HEK293T (cell line): ENCODE measurements around the gene IER3.

ENCODE experiments used
- ARNT ChIP-seq: fragments of 450-650 bp; IDR thresholded peaks from 2 replicates; pipeline ENCODE4 v1.6.1; 2017; ENCODE audit warnings: mild to moderate bottlenecking
- BHLHE40 ChIP-seq: fragments of 450-650 bp; IDR thresholded peaks from 2 replicates; pipeline ENCODE4 v1.6.1; 2016; ENCODE audit warnings: mild to moderate bottlenecking, moderate library complexity, borderline replicate concordance
- ELF4 ChIP-seq: fragments of 450-650 bp; IDR thresholded peaks from 2 replicates; pipeline ENCODE4 v1.6.1; 2017; ENCODE audit warnings: antibody characterized with exemption
- FOXA1 ChIP-seq: fragments of 450-650 bp; IDR thresholded peaks from 2 replicates; pipeline ENCODE4 v1.6.1; 2016; ENCODE audit warnings: mild to moderate bottlenecking
- FOXK2 ChIP-seq: fragments of 450-650 bp; IDR thresholded peaks from 2 replicates; pipeline ENCODE4 v1.6.1; 2016; ENCODE audit warnings: mild to moderate bottlenecking
- FOXM1 ChIP-seq: fragments of 450-650 bp; IDR thresholded peaks from 2 replicates; pipeline ENCODE4 v1.6.1; 2017; ENCODE audit warnings: mild to moderate bottlenecking, borderline replicate concordance
- HDGF ChIP-seq: fragments of 450-650 bp; IDR thresholded peaks from 2 replicates; pipeline ENCODE4 v1.6.1; 2017; ENCODE audit warnings: antibody characterized with exemption, borderline replicate concordance
- NFRKB ChIP-seq: fragments of 450-650 bp; IDR thresholded peaks from 2 replicates; pipeline ENCODE4 v1.6.1; 2016; ENCODE audit warnings: mild to moderate bottlenecking, moderate library complexity
- SP1 ChIP-seq: fragments of 450-650 bp; IDR thresholded peaks from 2 replicates; pipeline ENCODE4 v1.6.1; 2017
- SUZ12 ChIP-seq: fragments of 450-650 bp; IDR thresholded peaks from 2 replicates; pipeline ENCODE4 v1.6.1; 2016; ENCODE audit warnings: mild to moderate bottlenecking
- TARDBP ChIP-seq: fragments of 450-650 bp; IDR thresholded peaks from 2 replicates; pipeline ENCODE4 v1.6.1; 2016
- ZNF384 ChIP-seq: fragments of 450-650 bp; IDR thresholded peaks from 2 replicates; pipeline ENCODE4 v1.6.1; 2016
- TF ChIP-seq, protein P1 (sequence below): fragments of 450-650 bp; IDR thresholded peaks from 2 replicates; pipeline ENCODE4 v1.6.1; 2016

DNA sequence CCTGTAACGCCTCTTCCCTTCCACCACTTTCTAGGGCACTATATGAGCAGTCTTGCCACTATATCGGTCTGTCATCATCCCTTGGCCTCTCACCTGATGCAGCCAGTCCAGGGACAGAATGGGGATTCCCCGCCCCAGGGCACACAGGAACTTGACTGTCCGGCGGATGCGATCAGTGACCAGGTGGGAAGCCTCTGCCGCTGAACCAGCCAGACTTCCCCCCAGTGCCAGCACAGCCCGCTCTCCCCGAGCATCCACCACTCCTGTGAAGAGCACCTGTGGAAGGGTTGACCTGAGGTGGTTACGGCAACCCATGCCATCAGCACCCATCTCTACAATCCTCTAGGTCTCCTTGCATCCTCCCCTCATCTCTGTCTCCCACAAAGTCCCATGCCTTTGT is 41.3 kb downstream of the IER3 start:
- no peak for TF ChIP-seq ARNT
- TF ChIP-seq SUZ12: no peak
- TF ChIP-seq SP1: no peak
- no peak for TF ChIP-seq FOXK2
- no peak for TF ChIP-seq FOXM1
- TF ChIP-seq ELF4: no peak
- TF ChIP-seq, protein P1, sequence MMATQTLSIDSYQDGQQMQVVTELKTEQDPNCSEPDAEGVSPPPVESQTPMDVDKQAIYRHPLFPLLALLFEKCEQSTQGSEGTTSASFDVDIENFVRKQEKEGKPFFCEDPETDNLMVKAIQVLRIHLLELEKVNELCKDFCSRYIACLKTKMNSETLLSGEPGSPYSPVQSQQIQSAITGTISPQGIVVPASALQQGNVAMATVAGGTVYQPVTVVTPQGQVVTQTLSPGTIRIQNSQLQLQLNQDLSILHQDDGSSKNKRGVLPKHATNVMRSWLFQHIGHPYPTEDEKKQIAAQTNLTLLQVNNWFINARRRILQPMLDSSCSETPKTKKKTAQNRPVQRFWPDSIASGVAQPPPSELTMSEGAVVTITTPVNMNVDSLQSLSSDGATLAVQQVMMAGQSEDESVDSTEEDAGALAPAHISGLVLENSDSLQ: no peak
- no peak for TF ChIP-seq NFRKB
- TF ChIP-seq ZNF384: no peak
- TF ChIP-seq TARDBP: no peak
- no peak for TF ChIP-seq HDGF
- no peak for TF ChIP-seq BHLHE40
- no peak for TF ChIP-seq FOXA1
